Activated CD8-positive, alpha-beta T cell treated with anti-CD3 and anti-CD28 coated beads for 36 hours (primary cell): Measurements from ENCODE around the gene ARL4C. TPM values are rescaled to one million over a fixed set of nuclear protein-coding genes. Genes with fewer than 3 reads are reported as not detected.

Experiments used
- ATAC-seq: fragments of 200-7000 bp; cut with Tn5 transposase; one replicate; pipeline ENCODE4 v1.10.0; 2021; ENCODE audit warnings: mild to moderate bottlenecking, moderate library complexity
- CTCF ChIA-PET: fragments of 350-600 bp; sonication (Branson Sonifier 250); formaldehyde crosslinking; loops from one replicate; lab custom pipeline; 2021; ENCODE audit warnings: antibody characterized with exemption; lab: Charles Lee
- POLR2A ChIA-PET: fragments of 350-600 bp; sonication (Branson Sonifier 250); formaldehyde crosslinking; loops from one replicate; lab custom pipeline; 2021; ENCODE audit warnings: antibody characterized with exemption; lab: Charles Lee
- DNase-seq: peaks from one replicate; pipeline ENCODE4 v3.0.0-alpha.2; 2020
- H3K27ac Mint-ChIP-seq: one replicate; pipeline ENCODE4 v1.8.0; 2021; ENCODE audit warnings: mild to moderate bottlenecking, mixed read lengths
- H3K27me3 Mint-ChIP-seq: one replicate; pipeline ENCODE4 v1.8.0; 2021; ENCODE audit warnings: mixed read lengths
- H3K36me3 Mint-ChIP-seq: one replicate; pipeline ENCODE4 v1.8.0; 2021; ENCODE audit warnings: low read depth, mixed read lengths
- H3K4me1 Mint-ChIP-seq: one replicate; pipeline ENCODE4 v1.8.0; 2021; ENCODE audit warnings: low read depth, mixed read lengths
- H3K4me3 Mint-ChIP-seq: one replicate; pipeline ENCODE4 v1.8.0; 2021; ENCODE audit warnings: mild to moderate bottlenecking, moderate library complexity, mixed read lengths
- H3K9me3 Mint-ChIP-seq: one replicate; pipeline ENCODE4 v1.8.0; 2021; ENCODE audit warnings: mixed read lengths
- CTCF ChIP-seq: fragments of 200-600 bp; IDR thresholded peaks from one replicate; pipeline ENCODE4 v1.8.0; 2022; ENCODE audit warnings: antibody characterized with exemption, mild to moderate bottlenecking
- intact Hi-C: fragments of 100-400 bp; cut with micrococcal nuclease; formaldehyde crosslinking; loops from one replicate; pipeline ENCODE4 v1.10.0; 2022
- total RNA-seq, 2 experiments: library from RNA; stranded (reverse); gene quantifications; one replicate each; pipeline ENCODE4 v1.2.3, GENCODE V29; 2021

Gene ARL4C
- total RNA-seq, 2 experiments from 2014 or later, result 44.8 to 45.1 TPM

GRCh38 chr2:234450431-234451124 is 46.3 kb downstream of the ARL4C start:
- Mint-ChIP-seq H3K9me3 (peaks cover 15% of the 10 kb centered on the region), H3K27ac (peak overlapping the region; percentile 64), H3K36me3 (peaks cover 78% of the 10 kb centered on the region), H3K4me3 (peak overlapping the region; percentile 30), H3K4me1 (peaks cover 75% of the 10 kb centered on the region), H3K27me3 (no peaks in the 10 kb centered on the region)
- POLR2A ChIA-PET, result interaction anchor here (0.6 to 5.4 kb wide), 9 partner anchors 10 to 142 kb away, joined by 3 to 39 read pairs (median 3); partner anchors contain the start of gene ARL4C
- intact Hi-C loops, result loop anchor here (5.0 kb wide), 1 partner anchor 42 kb away; no protein-coding TSS in a partner anchor
- no peak for TF ChIP-seq CTCF
- CTCF ChIA-PET, result interaction anchor here (1.6 to 2.0 kb wide), 2 partner anchors 20 to 33 kb away, joined by 4 to 6 read pairs; no protein-coding TSS in a partner anchor
- no peak for ATAC-seq
- DNase-seq, result no peak

GRCh38 chr2:234448506-234449184 is 48.2 kb downstream of the ARL4C start:
- DNase-seq, result no peak
- intact Hi-C loops, result no loop called here
- no peak overlapping the region for H3K4me3 Mint-ChIP-seq
- H3K27me3 Mint-ChIP-seq, result no peaks in the 10 kb centered on the region
- no peak for ATAC-seq
- no peak for TF ChIP-seq CTCF
- POLR2A ChIA-PET, result interaction anchor here (0.7 to 3.1 kb wide), 6 partner anchors 15 to 158 kb away, joined by 3 to 13 read pairs (median 4); no protein-coding TSS in a partner anchor
- CTCF ChIA-PET, result interaction anchor here (0.7 to 3.2 kb wide), 6 partner anchors 10 to 313 kb away, joined by 3 to 10 read pairs (median 4); no protein-coding TSS in a partner anchor
- peaks cover 18% of the 10 kb centered on the region for H3K9me3 Mint-ChIP-seq
- H3K27ac Mint-ChIP-seq, result peak overlapping the region; percentile 13
- peaks cover 77% of the 10 kb centered on the region for H3K36me3 Mint-ChIP-seq
- H3K4me1 Mint-ChIP-seq, result peaks cover 81% of the 10 kb centered on the region

GRCh38 chr2:234447963-234448362 is 48.9 kb downstream of the ARL4C start:
- Mint-ChIP-seq H3K27ac (peak overlapping the region; percentile 46), H3K4me3 (no peak overlapping the region), H3K36me3 (peaks cover 70% of the 10 kb centered on the region), H3K4me1 (peaks cover 84% of the 10 kb centered on the region), H3K27me3 (no peaks in the 10 kb centered on the region), H3K9me3 (peaks cover 18% of the 10 kb centered on the region)
- intact Hi-C loops, result no loop called here
- no peak for DNase-seq
- ChIA-PET POLR2A (interaction anchor here (0.7 to 3.1 kb wide), 6 partner anchors 11 to 157 kb away, joined by 3 to 14 read pairs (median 8); no protein-coding TSS in a partner anchor), CTCF (interaction anchor here (0.7 to 3.2 kb wide), 6 partner anchors 11 to 312 kb away, joined by 3 to 10 read pairs (median 4); no protein-coding TSS in a partner anchor)
- no peak for TF ChIP-seq CTCF
- no peak for ATAC-seq

GRCh38 chr2:234447189-234447588 is 49.7 kb downstream of the ARL4C start:
- peaks cover 78% of the 10 kb centered on the region for H3K4me1 Mint-ChIP-seq
- DNase-seq (no peak), ATAC-seq (no peak)
- peaks cover 15% of the 10 kb centered on the region for H3K9me3 Mint-ChIP-seq
- H3K4me3 Mint-ChIP-seq, result peak overlapping the region; percentile 55
- intact Hi-C loops, result no loop called here
- peak overlapping the region; percentile 94 for H3K27ac Mint-ChIP-seq
- peaks cover 62% of the 10 kb centered on the region for H3K36me3 Mint-ChIP-seq
- POLR2A ChIA-PET, result interaction anchor here (0.8 to 3.1 kb wide), 14 partner anchors 7 to 156 kb away, joined by 3 to 19 read pairs (median 6); partner anchors contain the start of gene ARL4C
- H3K27me3 Mint-ChIP-seq, result no peaks in the 10 kb centered on the region
- CTCF ChIA-PET, result interaction anchor here (1.0 to 3.2 kb wide), 8 partner anchors 9 to 147 kb away, joined by 3 to 10 read pairs (median 4); no protein-coding TSS in a partner anchor
- no peak for TF ChIP-seq CTCF
